ENCODE measurements around the gene POLR3H.
"Not testable (repeated sequence)": the region's sequence is repeated elsewhere in the genome, so short reads cannot be mapped to it uniquely, and the experiment has no call there.

Gene POLR3H

GRCh38 chr22:41563051-41563711 lies 18.9 kb upstream of the POLR3H start:
- no peak for DNase-seq (ENCODE audit: low read depth)

- DNase-seq (ENCODE audit: low read depth) = no peak
Observed at GRCh38 chr22:41562461-41562860, 18.2 kb upstream of the POLR3H start.

GRCh38 chr22:41561788-41562187 lies 17.5 kb upstream of the POLR3H start:
- DNase-seq (ENCODE audit: low read depth) = no peak

- DNase-seq (ENCODE audit: low read depth) = no peak
Observed at GRCh38 chr22:41561335-41561734, 17.1 kb upstream of the POLR3H start.

- no peak for DNase-seq (ENCODE audit: low read depth)
Observed at GRCh38 chr22:41560095-41560471, 15.8 kb upstream of the POLR3H start.

GRCh38 chr22:41558241-41558630 lies 14.0 kb upstream of the POLR3H start:
- DNase-seq (ENCODE audit: low read depth) = not testable (repeated sequence)

GRCh38 chr22:41557401-41558240 lies 13.4 kb upstream of the POLR3H start:
- DNase-seq (ENCODE audit: low read depth) = no peak

- DNase-seq (ENCODE audit: low read depth) = no peak
Observed at GRCh38 chr22:41556561-41556960, 12.3 kb upstream of the POLR3H start.

- DNase-seq (ENCODE audit: low read depth) = no peak
Observed at GRCh38 chr22:41555325-41555982, 11.2 kb upstream of the POLR3H start.

- DNase-seq (ENCODE audit: low read depth) = no peak
Observed at GRCh38 chr22:41551877-41552582, 7.8 kb upstream of the POLR3H start.

GRCh38 chr22:41550952-41551491 lies 6.8 kb upstream of the POLR3H start:
- no peak for DNase-seq (ENCODE audit: low read depth)

GRCh38 chr22:41548830-41549211 lies 4.6 kb upstream of the POLR3H start:
- DNase-seq (ENCODE audit: low read depth) = no peak

- no peak for DNase-seq (ENCODE audit: low read depth)
Observed at GRCh38 chr22:41544671-41545476, 604 bp upstream of the POLR3H start.

- no peak for DNase-seq (ENCODE audit: low read depth)
Observed at GRCh38 chr22:41542224-41542623, 2.0 kb downstream of the POLR3H start.

GRCh38 chr22:41541484-41541883 lies 2.8 kb downstream of the POLR3H start:
- DNase-seq (ENCODE audit: low read depth) = no peak

- no peak for DNase-seq (ENCODE audit: low read depth)
Observed at GRCh38 chr22:41540365-41540764, 3.9 kb downstream of the POLR3H start.

GRCh38 chr22:41540006-41540315 lies 4.3 kb downstream of the POLR3H start:
- no peak for DNase-seq (ENCODE audit: low read depth)

- no peak for DNase-seq (ENCODE audit: low read depth)
Observed at GRCh38 chr22:41539146-41540005, 4.9 kb downstream of the POLR3H start.

- DNase-seq (ENCODE audit: low read depth) = no peak
Observed at GRCh38 chr22:41538583-41538982, 5.7 kb downstream of the POLR3H start.

- no peak for DNase-seq (ENCODE audit: low read depth)
Observed at GRCh38 chr22:41537203-41537602, 7.1 kb downstream of the POLR3H start.

- DNase-seq (ENCODE audit: low read depth) = no peak
Observed at GRCh38 chr22:41535244-41535643, 9.0 kb downstream of the POLR3H start.

Data from activated T-cell treated with anti-CD3 and anti-CD28 coated beads for 1 hour (primary cell).